ENCODE results near the gene SPEG. TPM values are rescaled to one million over a fixed set of nuclear protein-coding genes. Genes with fewer than 3 reads are reported as not detected.
A peak's percentile ranks its signal among the peaks of the same experiment; 100 is the strongest.

Gene SPEG
- total and polyA plus RNA-seq, 2 of the 13 experiments (the other 11 are each of a cell fraction or from before 2014, with no cell fraction given), result 0.18 to 0.24 TPM

- TF ChIP-seq ZNF703 (CRISPR knock-in tag; IDR thresholded peaks at IDR 0.05; ENCODE audit: borderline replicate concordance) (no peak), SIX1 (CRISPR knock-in tag; IDR thresholded peaks at IDR 0.05; ENCODE audit: borderline replicate concordance) (peak; percentile 77; the same call in 1 of the 2 replicates), POLR2A (IDR thresholded peaks at IDR 0.05; ENCODE audit: insufficient read depth in 1 of 2, low read depth in 2 of 2, low read length in 2 of 2) (no peak), SNAI1 (CRISPR knock-in tag; IDR thresholded peaks at IDR 0.05; ENCODE audit: borderline replicate concordance) (no peak), HDAC6 (IDR thresholded peaks at IDR 0.05; ENCODE audit: low read depth, low read length) (no peak), ZSCAN9 (CRISPR knock-in tag; IDR thresholded peaks at IDR 0.05; ENCODE audit: borderline replicate concordance) (peak; percentile 85), ZBTB7B (CRISPR knock-in tag; IDR thresholded peaks at IDR 0.05) (peak; percentile 55; the same call in 1 of the 2 replicates), HDAC1 (CRISPR knock-in tag; IDR thresholded peaks at IDR 0.05) (peak; percentile 74), ZNF430 (CRISPR knock-in tag; IDR thresholded peaks at IDR 0.05) (0 out of 2 replicates have a peak, but pooled peaks have one; percentile 32), KLF15 (CRISPR knock-in tag; IDR thresholded peaks at IDR 0.05; ENCODE audit: borderline replicate concordance) (no peak), SP4 (CRISPR knock-in tag; IDR thresholded peaks at IDR 0.05) (peak; percentile 24; the same call in 1 of the 2 replicates), RBM39 (IDR thresholded peaks at IDR 0.05; ENCODE audit: low read depth, low read length, poor library complexity, severe bottlenecking) (no peak), PLSCR1 (CRISPR knock-in tag; IDR thresholded peaks at IDR 0.05; ENCODE audit: borderline replicate concordance) (no peak), ATF4 (CRISPR knock-in tag; IDR thresholded peaks at IDR 0.05) (0 out of 4 replicates have a peak, but pooled peaks of 1 of the 2 experiments have one; percentile 12), BCL6 (CRISPR knock-in tag; IDR thresholded peaks at IDR 0.05) (peak; percentile 56; the same call in 1 of the 2 replicates)
- TF ChIP-seq, protein P1, sequence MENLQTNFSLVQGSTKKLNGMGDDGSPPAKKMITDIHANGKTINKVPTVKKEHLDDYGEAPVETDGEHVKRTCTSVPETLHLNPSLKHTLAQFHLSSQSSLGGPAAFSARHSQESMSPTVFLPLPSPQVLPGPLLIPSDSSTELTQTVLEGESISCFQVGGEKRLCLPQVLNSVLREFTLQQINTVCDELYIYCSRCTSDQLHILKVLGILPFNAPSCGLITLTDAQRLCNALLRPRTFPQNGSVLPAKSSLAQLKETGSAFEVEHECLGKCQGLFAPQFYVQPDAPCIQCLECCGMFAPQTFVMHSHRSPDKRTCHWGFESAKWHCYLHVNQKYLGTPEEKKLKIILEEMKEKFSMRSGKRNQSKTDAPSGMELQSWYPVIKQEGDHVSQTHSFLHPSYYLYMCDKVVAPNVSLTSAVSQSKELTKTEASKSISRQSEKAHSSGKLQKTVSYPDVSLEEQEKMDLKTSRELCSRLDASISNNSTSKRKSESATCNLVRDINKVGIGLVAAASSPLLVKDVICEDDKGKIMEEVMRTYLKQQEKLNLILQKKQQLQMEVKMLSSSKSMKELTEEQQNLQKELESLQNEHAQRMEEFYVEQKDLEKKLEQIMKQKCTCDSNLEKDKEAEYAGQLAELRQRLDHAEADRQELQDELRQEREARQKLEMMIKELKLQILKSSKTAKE (CRISPR knock-in tag; IDR thresholded peaks at IDR 0.05; ENCODE audit: borderline replicate concordance), result no peak
- TF ChIP-seq, protein P2, sequence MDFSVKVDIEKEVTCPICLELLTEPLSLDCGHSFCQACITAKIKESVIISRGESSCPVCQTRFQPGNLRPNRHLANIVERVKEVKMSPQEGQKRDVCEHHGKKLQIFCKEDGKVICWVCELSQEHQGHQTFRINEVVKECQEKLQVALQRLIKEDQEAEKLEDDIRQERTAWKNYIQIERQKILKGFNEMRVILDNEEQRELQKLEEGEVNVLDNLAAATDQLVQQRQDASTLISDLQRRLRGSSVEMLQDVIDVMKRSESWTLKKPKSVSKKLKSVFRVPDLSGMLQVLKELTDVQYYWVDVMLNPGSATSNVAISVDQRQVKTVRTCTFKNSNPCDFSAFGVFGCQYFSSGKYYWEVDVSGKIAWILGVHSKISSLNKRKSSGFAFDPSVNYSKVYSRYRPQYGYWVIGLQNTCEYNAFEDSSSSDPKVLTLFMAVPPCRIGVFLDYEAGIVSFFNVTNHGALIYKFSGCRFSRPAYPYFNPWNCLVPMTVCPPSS (IDR thresholded peaks at IDR 0.05), result no peak
- TF ChIP-seq, protein P3, sequence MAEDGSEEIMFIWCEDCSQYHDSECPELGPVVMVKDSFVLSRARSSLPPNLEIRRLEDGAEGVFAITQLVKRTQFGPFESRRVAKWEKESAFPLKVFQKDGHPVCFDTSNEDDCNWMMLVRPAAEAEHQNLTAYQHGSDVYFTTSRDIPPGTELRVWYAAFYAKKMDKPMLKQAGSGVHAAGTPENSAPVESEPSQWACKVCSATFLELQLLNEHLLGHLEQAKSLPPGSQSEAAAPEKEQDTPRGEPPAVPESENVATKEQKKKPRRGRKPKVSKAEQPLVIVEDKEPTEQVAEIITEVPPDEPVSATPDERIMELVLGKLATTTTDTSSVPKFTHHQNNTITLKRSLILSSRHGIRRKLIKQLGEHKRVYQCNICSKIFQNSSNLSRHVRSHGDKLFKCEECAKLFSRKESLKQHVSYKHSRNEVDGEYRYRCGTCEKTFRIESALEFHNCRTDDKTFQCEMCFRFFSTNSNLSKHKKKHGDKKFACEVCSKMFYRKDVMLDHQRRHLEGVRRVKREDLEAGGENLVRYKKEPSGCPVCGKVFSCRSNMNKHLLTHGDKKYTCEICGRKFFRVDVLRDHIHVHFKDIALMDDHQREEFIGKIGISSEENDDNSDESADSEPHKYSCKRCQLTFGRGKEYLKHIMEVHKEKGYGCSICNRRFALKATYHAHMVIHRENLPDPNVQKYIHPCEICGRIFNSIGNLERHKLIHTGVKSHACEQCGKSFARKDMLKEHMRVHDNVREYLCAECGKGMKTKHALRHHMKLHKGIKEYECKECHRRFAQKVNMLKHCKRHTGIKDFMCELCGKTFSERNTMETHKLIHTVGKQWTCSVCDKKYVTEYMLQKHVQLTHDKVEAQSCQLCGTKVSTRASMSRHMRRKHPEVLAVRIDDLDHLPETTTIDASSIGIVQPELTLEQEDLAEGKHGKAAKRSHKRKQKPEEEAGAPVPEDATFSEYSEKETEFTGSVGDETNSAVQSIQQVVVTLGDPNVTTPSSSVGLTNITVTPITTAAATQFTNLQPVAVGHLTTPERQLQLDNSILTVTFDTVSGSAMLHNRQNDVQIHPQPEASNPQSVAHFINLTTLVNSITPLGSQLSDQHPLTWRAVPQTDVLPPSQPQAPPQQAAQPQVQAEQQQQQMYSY (CRISPR knock-in tag; IDR thresholded peaks at IDR 0.05), result 0 out of 2 replicates have a peak, but pooled peaks have one; percentile 68
- TF ChIP-seq, protein P4, sequence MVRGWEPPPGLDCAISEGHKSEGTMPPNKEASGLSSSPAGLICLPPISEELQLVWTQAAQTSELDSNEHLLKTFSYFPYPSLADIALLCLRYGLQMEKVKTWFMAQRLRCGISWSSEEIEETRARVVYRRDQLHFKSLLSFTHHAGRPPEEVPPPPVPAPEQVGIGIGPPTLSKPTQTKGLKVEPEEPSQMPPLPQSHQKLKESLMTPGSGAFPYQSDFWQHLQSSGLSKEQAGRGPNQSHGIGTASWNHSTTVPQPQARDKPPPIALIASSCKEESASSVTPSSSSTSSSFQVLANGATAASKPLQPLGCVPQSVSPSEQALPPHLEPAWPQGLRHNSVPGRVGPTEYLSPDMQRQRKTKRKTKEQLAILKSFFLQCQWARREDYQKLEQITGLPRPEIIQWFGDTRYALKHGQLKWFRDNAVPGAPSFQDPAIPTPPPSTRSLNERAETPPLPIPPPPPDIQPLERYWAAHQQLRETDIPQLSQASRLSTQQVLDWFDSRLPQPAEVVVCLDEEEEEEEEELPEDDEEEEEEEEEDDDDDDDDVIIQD (CRISPR knock-in tag; IDR thresholded peaks at IDR 0.05; ENCODE audit: low read depth), result peak; percentile 57; the same call in 1 of the 2 replicates
Observed at GRCh38 chr2:219545943-219546352, 111.3 kb downstream of the SPEG start (continued).
